ENCODE data around the gene ABTB2.

DNA sequence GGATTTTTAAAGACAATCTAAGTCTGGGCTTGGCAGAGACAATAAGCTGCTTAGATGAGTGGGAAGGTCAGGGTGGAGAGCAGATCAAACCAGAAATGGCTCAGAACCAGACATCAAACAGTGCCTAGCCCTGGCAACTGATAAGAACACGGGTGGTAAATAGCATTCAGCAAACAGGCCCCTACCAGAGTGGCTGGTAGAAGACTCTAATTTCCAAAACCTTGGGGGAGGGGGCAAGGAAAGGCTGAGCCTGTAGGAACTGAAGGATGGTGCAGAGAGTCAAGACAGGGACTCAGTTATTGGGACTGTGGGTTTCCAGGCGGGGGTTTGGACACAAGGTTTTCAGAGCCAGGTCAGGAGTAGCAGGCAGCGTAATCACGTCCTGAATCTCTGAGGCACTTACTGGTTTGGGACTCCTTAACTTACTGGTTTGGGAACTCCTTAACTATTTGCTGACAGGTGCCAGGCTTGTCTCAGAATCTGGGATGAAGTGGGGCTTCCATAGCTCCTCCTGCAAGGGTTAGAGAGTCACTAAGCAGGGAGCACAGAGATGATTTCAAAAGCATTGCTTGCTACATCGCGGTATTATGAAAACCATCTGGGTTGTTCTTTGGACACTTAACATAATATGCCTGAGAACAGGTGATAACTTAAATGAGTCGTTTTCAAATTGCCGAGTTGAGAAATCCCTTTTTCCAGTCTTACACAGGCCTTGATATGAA lies 5.7 kb upstream of the ABTB2 start:
- TF ChIP-seq, protein P1, sequence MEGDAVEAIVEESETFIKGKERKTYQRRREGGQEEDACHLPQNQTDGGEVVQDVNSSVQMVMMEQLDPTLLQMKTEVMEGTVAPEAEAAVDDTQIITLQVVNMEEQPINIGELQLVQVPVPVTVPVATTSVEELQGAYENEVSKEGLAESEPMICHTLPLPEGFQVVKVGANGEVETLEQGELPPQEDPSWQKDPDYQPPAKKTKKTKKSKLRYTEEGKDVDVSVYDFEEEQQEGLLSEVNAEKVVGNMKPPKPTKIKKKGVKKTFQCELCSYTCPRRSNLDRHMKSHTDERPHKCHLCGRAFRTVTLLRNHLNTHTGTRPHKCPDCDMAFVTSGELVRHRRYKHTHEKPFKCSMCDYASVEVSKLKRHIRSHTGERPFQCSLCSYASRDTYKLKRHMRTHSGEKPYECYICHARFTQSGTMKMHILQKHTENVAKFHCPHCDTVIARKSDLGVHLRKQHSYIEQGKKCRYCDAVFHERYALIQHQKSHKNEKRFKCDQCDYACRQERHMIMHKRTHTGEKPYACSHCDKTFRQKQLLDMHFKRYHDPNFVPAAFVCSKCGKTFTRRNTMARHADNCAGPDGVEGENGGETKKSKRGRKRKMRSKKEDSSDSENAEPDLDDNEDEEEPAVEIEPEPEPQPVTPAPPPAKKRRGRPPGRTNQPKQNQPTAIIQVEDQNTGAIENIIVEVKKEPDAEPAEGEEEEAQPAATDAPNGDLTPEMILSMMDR (conservative IDR thresholded peaks at IDR 0.05 in 1 of 2, IDR thresholded peaks at IDR 0.05 in 1 of 2; ENCODE audit: low read depth in 1 of 2, low read length in 2 of 2): no peak
- no peak for TF ChIP-seq EZH2 (IDR thresholded peaks at IDR 0.05; ENCODE audit: low read length, missing control alignments)
